ENCODE data around the gene ARAP3.

Gene ARAP3

GRCh38 chr5:141650851-141651727 lies 30.9 kb downstream of the ARAP3 start, which contains the start of gene FCHSD1:
Gene FCHSD1 (minus strand): TSS chr5:141651418. CDS start chr5:141651368, 50 bp downstream.
- ChIA-PET CTCF (interaction anchor here (0.5 to 2.2 kb wide), 10 partner anchors 9 to 1407 kb away, joined by 3 to 15 read pairs (median 6); partner anchors contain the start of gene DIAPH1), POLR2A (interaction anchor here (0.5 to 1.2 kb wide), 3 partner anchors 8 to 273 kb away, joined by 3 to 4 read pairs (median 3); partner anchors contain the start of genes DELE1, HDAC3 and RELL2)
- no peak for TF ChIP-seq CTCF (IDR thresholded peaks at IDR 0.05; ENCODE audit: insufficient read depth, low read length, missing control alignments)
- DNase-seq (ENCODE audit: low read depth, low spot score): no peak
- peak within 1 kb of the TSS; percentile 81 for H3K4me3 ChIP-seq (ENCODE audit: low read depth, low read length)

GRCh38 chr5:141649972-141650371 lies 32.1 kb downstream of the ARAP3 start:
- ChIA-PET CTCF (interaction anchor here (1.1 to 4.9 kb wide), 4 partner anchors 13 to 31 kb away, joined by 3 to 33 read pairs (median 7); partner anchors contain the start of genes DIAPH1, HDAC3 and RELL2), POLR2A (no interaction called here)
- TF ChIP-seq CTCF (IDR thresholded peaks at IDR 0.05; ENCODE audit: insufficient read depth, low read length, missing control alignments): no peak
- no peak for DNase-seq (ENCODE audit: low read depth, low spot score)
- peak overlapping the region; percentile 81 for H3K4me3 ChIP-seq (ENCODE audit: low read depth, low read length)

GRCh38 chr5:141649056-141649688 lies 32.9 kb downstream of the ARAP3 start:
- CTCF ChIA-PET: interaction anchor here (1.1 to 4.9 kb wide), 3 partner anchors 12 to 30 kb away, joined by 3 to 33 read pairs (median 7); partner anchors contain the start of genes DIAPH1, HDAC3 and RELL2
- no peak overlapping the region for H3K4me3 ChIP-seq (ENCODE audit: low read depth, low read length)
- no peak for DNase-seq (ENCODE audit: low read depth, low spot score)
- POLR2A ChIA-PET: interaction anchor here (0.6 to 1.4 kb wide), 2 partner anchors 12 to 153 kb away, joined by 3 to 4 read pairs; partner anchors contain the start of genes HDAC3 and RELL2
- no peak for TF ChIP-seq CTCF (IDR thresholded peaks at IDR 0.05; ENCODE audit: insufficient read depth, low read length, missing control alignments)

- no peak overlapping the region for H3K4me3 ChIP-seq (ENCODE audit: low read depth, low read length)
- no peak for DNase-seq (ENCODE audit: low read depth, low spot score)
- TF ChIP-seq CTCF (IDR thresholded peaks at IDR 0.05; ENCODE audit: insufficient read depth, low read length, missing control alignments): no peak
- ChIA-PET POLR2A (interaction anchor here (1.4 kb wide), 1 partner anchor 11 kb away, joined by 3 read pairs; the partner anchor contains the start of genes HDAC3 and RELL2), CTCF (interaction anchor here (1.7 to 4.9 kb wide), 3 partner anchors 11 to 56 kb away, joined by 4 to 33 read pairs (median 8); partner anchors contain the start of genes DIAPH1, HDAC3 and RELL2)
These were observed 34.2 kb downstream of the ARAP3 start for GRCh38 chr5:141647851-141648250.

- CTCF ChIA-PET: interaction anchor here (0.9 to 4.9 kb wide), 5 partner anchors 10 to 365 kb away, joined by 3 to 33 read pairs (median 4); partner anchors contain the start of genes DIAPH1, GNPDA1, HDAC3 and RELL2
- DNase-seq (ENCODE audit: low read depth, low spot score): no peak
- TF ChIP-seq CTCF (IDR thresholded peaks at IDR 0.05; ENCODE audit: insufficient read depth, low read length, missing control alignments): no peak
- H3K4me3 ChIP-seq (ENCODE audit: low read depth, low read length): no peak overlapping the region
- POLR2A ChIA-PET: no interaction called here
These were observed 34.8 kb downstream of the ARAP3 start for GRCh38 chr5:141647242-141647641.

Data from AG04449 (cell line).